Measurements from ENCODE around the gene COA8. TPM values are rescaled to one million over a fixed set of nuclear protein-coding genes. Genes with fewer than 3 reads are reported as not detected.

The COA8 gene
- total RNA-seq, 4 donors from 2014 or later: 25.9 to 50.4 (median 33.6) TPM

DNA sequence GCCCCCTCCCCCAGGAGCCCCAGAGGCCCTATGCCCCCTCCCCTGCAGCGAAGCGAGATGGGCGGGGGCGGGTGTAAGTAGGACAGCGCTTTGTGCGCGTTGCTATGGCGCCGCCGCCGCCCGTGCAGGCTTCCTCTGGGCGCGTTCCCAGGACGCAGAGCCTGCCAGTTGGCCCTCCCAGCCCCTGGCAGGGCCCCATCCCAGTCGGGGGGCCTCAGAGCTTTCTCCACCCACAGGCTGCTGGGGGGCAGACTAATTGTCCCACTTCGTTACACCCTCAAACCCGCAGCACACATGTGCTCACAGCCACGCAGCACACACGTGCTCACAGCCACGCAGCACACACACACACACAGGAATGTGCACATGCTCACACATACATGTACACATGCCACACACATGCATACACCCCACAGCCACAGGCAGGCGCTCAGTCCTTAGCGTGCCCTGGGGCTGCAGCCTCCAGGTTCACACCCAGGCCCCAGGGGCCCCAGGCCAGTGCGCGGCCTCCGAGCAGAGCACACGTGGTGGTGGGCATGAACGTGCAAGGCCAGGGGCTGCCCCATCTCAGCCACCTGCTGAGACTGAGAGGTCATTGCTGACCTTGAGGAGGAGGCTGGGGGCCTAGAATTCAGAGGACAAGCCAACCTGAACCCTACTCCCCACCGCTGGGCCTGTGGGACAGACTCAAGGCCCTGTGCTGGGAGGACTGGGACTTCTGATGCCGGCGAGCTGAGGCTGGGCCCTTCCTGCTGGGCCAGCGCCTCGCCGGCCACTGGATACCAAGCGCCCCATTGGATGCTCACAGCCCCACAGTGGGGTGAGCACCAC, 18.2 kb upstream of the COA8 start:
- Histone ChIP-seq H3K9me3 (no peaks in the 10 kb centered on the region), H3K4me1 (peaks cover 41 to 82% of the 10 kb centered on the region in 2 donors), H3K27me3 (no peaks in the 10 kb centered on the region), H3K36me3 (no peaks in the 10 kb centered on the region), H3K4me3 (replicated peaks in 1 of 3) (no peak overlapping the region), H3K27ac (no peak overlapping the region)
- TF ChIP-seq CTCF (IDR thresholded peaks at IDR 0.05) (no peak), POLR2A (IDR thresholded peaks at IDR 0.05) (no peak)
- DNase-seq: no peak
- WGBS, 2 donors: 74 to 78% methylated on average over 23 to 28 of the region's 35 CpGs
- intact Hi-C loops (cut with DNase I): no loop called here

DNA sequence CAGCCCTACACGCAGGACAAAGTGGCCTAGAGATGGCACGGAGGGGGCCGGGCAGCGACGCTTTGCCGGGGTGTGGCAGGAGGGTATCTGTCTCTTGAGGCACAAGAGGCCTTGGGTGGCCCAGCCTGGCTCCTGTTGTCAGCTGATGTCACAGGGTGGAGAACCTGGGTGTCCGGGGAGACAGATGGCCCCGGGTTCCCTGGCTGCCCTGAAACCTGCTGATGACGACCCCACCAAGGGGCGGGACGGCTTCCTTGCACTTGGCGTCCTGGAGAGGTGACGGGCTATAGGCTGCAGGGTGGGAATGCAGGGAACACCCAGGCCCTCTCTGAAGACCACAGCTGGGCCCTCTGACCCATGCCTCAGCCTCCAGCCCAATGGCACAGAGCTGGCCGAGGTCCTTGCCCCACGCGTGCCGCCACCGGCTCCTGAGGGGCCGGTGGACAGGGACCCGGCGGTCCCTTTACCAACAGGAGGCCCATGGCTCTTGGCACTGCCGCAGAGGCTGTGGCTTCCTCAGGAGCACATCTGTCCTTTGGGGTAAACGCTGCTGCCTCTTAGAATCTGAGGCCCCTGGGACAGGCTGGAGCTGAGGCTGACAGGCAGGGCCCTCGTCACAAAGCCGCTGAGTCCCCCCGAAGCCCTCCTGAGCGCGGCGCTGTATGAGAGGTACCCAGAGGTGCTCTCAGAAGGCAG, 17.4 kb upstream of the COA8 start:
- TF ChIP-seq CTCF (IDR thresholded peaks at IDR 0.05) (no peak), POLR2A (IDR thresholded peaks at IDR 0.05) (no peak)
- DNase-seq: no peak
- intact Hi-C loops (cut with DNase I): no loop called here
- Histone ChIP-seq H3K9me3 (no peaks in the 10 kb centered on the region), H3K4me3 (replicated peaks in 1 of 3) (no peak overlapping the region), H3K36me3 (no peaks in the 10 kb centered on the region), H3K27me3 (no peaks in the 10 kb centered on the region), H3K4me1 (peaks cover 44 to 84% of the 10 kb centered on the region in 2 donors), H3K27ac (no peak overlapping the region)
- WGBS, 2 donors: 90 to 93% methylated on average over 7 to 22 of the region's 29 CpGs

DNA sequence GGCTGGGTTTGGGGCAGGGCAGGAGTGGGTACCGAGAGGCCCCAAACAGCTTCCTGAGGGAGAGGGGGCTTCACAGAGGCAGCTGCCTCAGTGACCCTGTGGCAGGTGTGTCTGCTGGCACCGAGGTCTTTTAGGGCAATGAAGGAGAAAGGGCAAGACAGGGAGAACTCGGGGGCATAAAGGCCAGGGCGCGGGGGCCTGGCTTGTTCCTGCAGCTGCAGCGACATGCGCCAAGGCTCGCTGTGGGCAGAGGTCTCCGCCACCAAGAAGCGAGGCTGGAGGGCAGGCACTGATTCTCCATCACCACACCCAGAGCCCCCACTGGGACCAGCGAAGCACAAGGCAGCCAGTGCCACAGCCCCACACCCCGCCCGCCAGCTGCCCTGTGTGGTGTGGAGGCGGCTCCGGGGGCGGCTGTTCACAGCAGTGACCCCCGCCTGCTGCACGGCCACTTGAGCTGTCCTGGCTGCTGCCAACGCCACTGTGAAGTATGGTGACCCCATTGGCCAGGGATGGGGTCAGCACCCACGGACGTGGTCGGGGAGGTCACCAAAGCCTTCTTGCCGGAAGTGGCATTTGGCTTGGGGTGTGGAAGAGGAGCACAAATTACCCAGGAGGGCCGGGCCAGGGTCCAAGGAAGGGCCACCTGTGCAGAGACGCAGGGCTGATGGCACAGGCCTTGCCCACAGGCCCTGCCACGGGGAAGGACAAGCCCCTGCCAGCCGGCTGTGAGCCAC, 16.7 kb upstream of the COA8 start:
- no peaks in the 10 kb centered on the region for H3K36me3 ChIP-seq
- 88 to 90% methylated on average over 22 to 25 of the region's 27 CpGs for WGBS, 2 donors
- H3K27ac ChIP-seq: no peak overlapping the region
- H3K4me3 ChIP-seq (replicated peaks in 1 of 3): no peak overlapping the region
- H3K27me3 ChIP-seq: no peaks in the 10 kb centered on the region
- H3K9me3 ChIP-seq: no peaks in the 10 kb centered on the region
- intact Hi-C loops (cut with DNase I): loop anchor here (2.0 kb wide), 2 partner anchors 27 to 45 kb away; no protein-coding TSS in a partner anchor
- H3K4me1 ChIP-seq: peaks cover 43 to 84% of the 10 kb centered on the region in 2 donors
- TF ChIP-seq CTCF (IDR thresholded peaks at IDR 0.05): no peak
- TF ChIP-seq POLR2A (IDR thresholded peaks at IDR 0.05): no peak
- DNase-seq: no peak

DNA sequence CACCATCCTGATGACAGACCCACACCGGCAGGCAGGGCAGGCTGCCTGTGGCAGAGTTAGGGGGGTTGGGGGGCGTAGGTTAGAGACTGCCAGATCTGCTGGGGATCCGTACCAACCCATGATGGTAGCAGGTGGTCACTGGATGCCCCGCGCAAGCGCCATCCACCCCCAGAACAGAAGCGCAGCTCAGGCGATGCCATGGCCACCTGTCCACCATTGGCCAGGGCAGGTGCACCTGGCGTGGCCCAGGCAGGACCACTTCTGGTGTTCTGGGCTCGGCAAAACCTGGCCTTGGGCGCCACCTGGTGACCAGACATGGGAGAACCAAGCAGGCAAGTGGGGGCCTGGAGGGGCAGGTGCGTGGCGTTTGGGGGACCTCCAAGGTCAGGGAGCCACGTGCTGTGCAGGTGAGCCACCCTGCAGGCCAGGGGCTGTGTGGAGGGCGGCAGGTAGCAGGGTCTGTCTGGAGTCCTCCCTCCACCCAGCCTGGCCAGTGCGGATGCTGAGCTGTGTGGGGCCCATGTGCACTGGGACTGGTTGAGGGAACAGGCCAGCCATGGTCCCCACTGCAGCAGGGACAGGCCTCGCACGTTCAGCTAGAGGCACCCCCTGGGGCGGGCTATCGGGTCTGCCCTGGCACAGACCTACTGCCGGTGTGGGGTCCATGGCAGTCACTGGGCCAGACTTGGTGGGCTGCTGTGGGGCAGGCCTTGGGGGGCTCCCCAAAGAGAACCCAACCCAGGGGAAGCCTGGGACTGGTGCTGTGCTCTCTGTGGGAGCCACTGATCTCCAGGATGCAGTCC, 15.9 kb upstream of the COA8 start:
- DNase-seq: peak; percentile 72 to 76
- WGBS, 2 donors: 14 to 22% methylated on average over 9 to 13 of the region's 21 CpGs

More for the DNA sequence above, 15.9 kb upstream of the COA8 start:
- no peak overlapping the region for H3K27ac ChIP-seq
- TF ChIP-seq CTCF (IDR thresholded peaks at IDR 0.05) (peak; percentile 78 to 96 (median 92)), POLR2A (IDR thresholded peaks at IDR 0.05) (no peak)
- intact Hi-C loops (cut with DNase I): loop anchor here (2.0 kb wide), 2 partner anchors 28 to 46 kb away; no protein-coding TSS in a partner anchor
- no peaks in the 10 kb centered on the region for H3K27me3 ChIP-seq
- no peaks in the 10 kb centered on the region for H3K9me3 ChIP-seq
- no peak overlapping the region for H3K4me3 ChIP-seq (replicated peaks in 1 of 3)
- no peaks in the 10 kb centered on the region for H3K36me3 ChIP-seq
- H3K4me1 ChIP-seq: peaks cover 44 to 84% of the 10 kb centered on the region in 2 donors
